ENCODE results near the gene OCLN. TPM values are rescaled to one million over a fixed set of nuclear protein-coding genes. Genes with fewer than 3 reads are reported as not detected.

OCLN gene, protein sequence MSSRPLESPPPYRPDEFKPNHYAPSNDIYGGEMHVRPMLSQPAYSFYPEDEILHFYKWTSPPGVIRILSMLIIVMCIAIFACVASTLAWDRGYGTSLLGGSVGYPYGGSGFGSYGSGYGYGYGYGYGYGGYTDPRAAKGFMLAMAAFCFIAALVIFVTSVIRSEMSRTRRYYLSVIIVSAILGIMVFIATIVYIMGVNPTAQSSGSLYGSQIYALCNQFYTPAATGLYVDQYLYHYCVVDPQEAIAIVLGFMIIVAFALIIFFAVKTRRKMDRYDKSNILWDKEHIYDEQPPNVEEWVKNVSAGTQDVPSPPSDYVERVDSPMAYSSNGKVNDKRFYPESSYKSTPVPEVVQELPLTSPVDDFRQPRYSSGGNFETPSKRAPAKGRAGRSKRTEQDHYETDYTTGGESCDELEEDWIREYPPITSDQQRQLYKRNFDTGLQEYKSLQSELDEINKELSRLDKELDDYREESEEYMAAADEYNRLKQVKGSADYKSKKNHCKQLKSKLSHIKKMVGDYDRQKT
- total RNA-seq: 119 and 140 TPM in 2 replicates
- 49.6 and 72.7 TPM in 2 replicates for polyA plus RNA-seq

DNA sequence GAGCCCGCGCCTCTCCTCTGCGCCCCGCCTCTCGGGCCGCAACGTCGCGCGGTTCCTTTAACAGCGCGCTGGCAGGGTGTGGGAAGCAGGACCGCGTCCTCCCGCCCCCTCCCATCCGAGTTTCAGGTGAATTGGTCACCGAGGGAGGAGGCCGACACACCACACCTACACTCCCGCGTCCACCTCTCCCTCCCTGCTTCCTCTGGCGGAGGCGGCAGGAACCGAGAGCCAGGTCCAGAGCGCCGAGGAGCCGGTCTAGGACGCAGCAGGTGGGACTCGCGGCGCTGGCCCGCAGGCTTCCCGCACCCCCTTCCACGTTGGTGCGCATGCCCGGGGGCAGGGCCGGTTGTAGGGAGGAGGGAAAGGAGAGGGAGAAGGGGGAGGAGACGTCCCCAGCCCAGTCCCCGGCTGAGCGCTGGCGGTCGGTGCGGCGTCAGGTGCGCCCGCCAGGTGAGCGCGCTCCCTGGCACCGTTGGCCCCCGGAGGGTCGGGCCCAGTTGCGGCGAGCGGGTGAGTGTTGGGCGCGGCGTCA lies at the start of gene OCLN:
TSS of gene OCLN (plus strand) at position 400 of the 532 bp plus-strand sequence. CDS start 11,455 bp downstream, outside the sequence.
- TF ChIP-seq EZH2 (IDR thresholded peaks at IDR 0.05; ENCODE audit: borderline replicate concordance) (no peak), EZH2phosphoT487 (IDR thresholded peaks at IDR 0.05; ENCODE audit: low read depth, severe bottlenecking, unreplicated experiment) (no peak)
- TF ChIP-seq, protein P1, sequence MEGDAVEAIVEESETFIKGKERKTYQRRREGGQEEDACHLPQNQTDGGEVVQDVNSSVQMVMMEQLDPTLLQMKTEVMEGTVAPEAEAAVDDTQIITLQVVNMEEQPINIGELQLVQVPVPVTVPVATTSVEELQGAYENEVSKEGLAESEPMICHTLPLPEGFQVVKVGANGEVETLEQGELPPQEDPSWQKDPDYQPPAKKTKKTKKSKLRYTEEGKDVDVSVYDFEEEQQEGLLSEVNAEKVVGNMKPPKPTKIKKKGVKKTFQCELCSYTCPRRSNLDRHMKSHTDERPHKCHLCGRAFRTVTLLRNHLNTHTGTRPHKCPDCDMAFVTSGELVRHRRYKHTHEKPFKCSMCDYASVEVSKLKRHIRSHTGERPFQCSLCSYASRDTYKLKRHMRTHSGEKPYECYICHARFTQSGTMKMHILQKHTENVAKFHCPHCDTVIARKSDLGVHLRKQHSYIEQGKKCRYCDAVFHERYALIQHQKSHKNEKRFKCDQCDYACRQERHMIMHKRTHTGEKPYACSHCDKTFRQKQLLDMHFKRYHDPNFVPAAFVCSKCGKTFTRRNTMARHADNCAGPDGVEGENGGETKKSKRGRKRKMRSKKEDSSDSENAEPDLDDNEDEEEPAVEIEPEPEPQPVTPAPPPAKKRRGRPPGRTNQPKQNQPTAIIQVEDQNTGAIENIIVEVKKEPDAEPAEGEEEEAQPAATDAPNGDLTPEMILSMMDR (IDR thresholded peaks at IDR 0.05; ENCODE audit: poor library complexity): no peak
- Histone ChIP-seq H3K4me1 (ENCODE audit: insufficient read depth) (no peaks in the 10 kb centered on the region), H3K36me3 (replicated peaks; ENCODE audit: insufficient read depth, low read depth) (no peaks in the 10 kb centered on the region), H4K20me1 (ENCODE audit: insufficient read depth, poor library complexity, severe bottlenecking) (no peaks in the 10 kb centered on the region), H3K4me3 (peak within 1 kb of the TSS; percentile 77), H3K4me2 (peak within 1 kb of the TSS; percentile 93), H3K27me3 (peaks cover 4% of the 10 kb centered on the region), H3K27ac (peak within 1 kb of the TSS; percentile 100), H3K79me2 (peaks cover 47% of the 10 kb centered on the region), H2AFZ (peak within 1 kb of the TSS; percentile 43), H3K9me3 (ENCODE audit: low read depth) (no peaks in the 10 kb centered on the region), H3K9me2 (replicated peaks; ENCODE audit: insufficient read depth) (no peaks in the 10 kb centered on the region)
- WGBS (ENCODE audit: low lambda C conversion rate, missing lambda C conversion rate): 4% methylated on average over 35 of the region's 56 CpGs
- peak; percentile 90 for DNase-seq (ENCODE audit: low spot score)

DNA sequence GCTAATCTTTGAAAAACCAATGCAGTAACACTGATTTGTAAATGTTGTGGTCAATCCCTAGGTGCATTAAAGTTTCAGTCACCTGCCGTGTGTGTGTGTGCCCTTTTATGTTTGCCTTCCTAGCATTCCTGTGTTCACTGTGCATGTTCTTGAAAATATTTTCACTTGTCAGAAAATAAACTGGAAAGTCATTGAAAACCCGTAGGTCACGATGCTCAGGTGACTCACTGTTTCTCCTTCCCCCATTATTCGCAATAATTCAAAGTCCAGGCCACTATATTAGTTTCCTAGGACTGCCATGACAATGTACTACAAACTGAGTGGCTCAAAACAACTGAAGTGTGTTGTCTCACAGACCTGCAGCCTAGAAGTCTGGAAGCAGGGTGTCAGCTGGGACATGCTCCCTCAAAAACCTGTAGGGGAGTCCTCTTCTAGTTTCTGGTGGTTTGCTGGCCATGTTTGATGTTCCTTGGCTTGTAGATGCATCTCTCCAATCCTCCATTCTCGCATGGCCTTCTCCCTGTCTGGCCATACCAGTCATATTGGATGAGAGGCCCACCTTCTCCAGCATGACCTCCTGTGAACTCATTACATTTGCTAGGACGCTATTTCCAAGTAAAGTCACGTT lies 48.3 kb upstream of the OCLN start:
- TF ChIP-seq, protein P1 (IDR thresholded peaks at IDR 0.05; ENCODE audit: poor library complexity): no peak
- TF ChIP-seq EZH2 (IDR thresholded peaks at IDR 0.05; ENCODE audit: borderline replicate concordance) (no peak), EZH2phosphoT487 (IDR thresholded peaks at IDR 0.05; ENCODE audit: low read depth, severe bottlenecking, unreplicated experiment) (no peak)
- Histone ChIP-seq H3K4me1 (ENCODE audit: insufficient read depth) (peaks cover 19% of the 10 kb centered on the region), H3K4me3 (no peak overlapping the region), H3K79me2 (no peaks in the 10 kb centered on the region), H3K9me2 (replicated peaks; ENCODE audit: insufficient read depth) (no peaks in the 10 kb centered on the region), H2AFZ (no peak overlapping the region), H3K4me2 (peak overlapping the region; percentile 31), H3K27me3 (no peaks in the 10 kb centered on the region), H3K9me3 (ENCODE audit: low read depth) (no peaks in the 10 kb centered on the region), H4K20me1 (ENCODE audit: insufficient read depth, poor library complexity, severe bottlenecking) (no peaks in the 10 kb centered on the region), H3K27ac (peak overlapping the region; percentile 96), H3K36me3 (replicated peaks; ENCODE audit: insufficient read depth, low read depth) (no peaks in the 10 kb centered on the region)
- 64% methylated on average over 7 of the region's 7 CpGs for WGBS (ENCODE audit: low lambda C conversion rate, missing lambda C conversion rate)
- peak; percentile 73 for DNase-seq (ENCODE audit: low spot score)

DNA sequence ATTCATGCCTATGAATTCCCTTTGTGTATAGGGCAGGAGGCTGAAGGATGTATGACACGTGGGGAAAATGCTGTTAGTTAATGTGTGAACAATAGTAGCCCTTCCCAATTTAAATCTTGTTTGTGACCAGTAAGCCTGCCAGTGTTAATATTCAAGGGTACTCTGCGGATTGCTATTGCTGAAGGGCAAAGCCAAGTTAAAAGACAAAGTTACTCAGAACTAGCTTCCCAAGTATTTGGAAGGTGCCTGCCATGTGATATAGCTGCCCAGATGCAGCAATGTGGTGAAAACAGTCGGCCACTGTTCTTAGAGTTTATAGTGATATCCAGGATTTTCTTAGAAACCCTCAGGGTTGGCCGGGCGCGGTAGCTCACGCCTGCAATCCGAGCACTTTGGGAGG lies 43.1 kb upstream of the OCLN start:
- H3K79me2 ChIP-seq: no peaks in the 10 kb centered on the region
- H4K20me1 ChIP-seq (ENCODE audit: insufficient read depth, poor library complexity, severe bottlenecking): no peaks in the 10 kb centered on the region
- H3K27ac ChIP-seq: peak overlapping the region; percentile 99
- no peaks in the 10 kb centered on the region for H3K9me3 ChIP-seq (ENCODE audit: low read depth)
- no peak for DNase-seq (ENCODE audit: low spot score)
- H3K4me3 ChIP-seq: no peak overlapping the region
- H3K36me3 ChIP-seq (replicated peaks; ENCODE audit: insufficient read depth, low read depth): no peaks in the 10 kb centered on the region
- WGBS (ENCODE audit: low lambda C conversion rate, missing lambda C conversion rate): 91% methylated on average over 8 of the region's 8 CpGs
- no peaks in the 10 kb centered on the region for H3K9me2 ChIP-seq (replicated peaks; ENCODE audit: insufficient read depth)
- no peaks in the 10 kb centered on the region for H3K27me3 ChIP-seq
- TF ChIP-seq, protein P1 (IDR thresholded peaks at IDR 0.05; ENCODE audit: poor library complexity): no peak
- TF ChIP-seq EZH2 (IDR thresholded peaks at IDR 0.05; ENCODE audit: borderline replicate concordance) (no peak), EZH2phosphoT487 (IDR thresholded peaks at IDR 0.05; ENCODE audit: low read depth, severe bottlenecking, unreplicated experiment) (no peak)
- H3K4me2 ChIP-seq: no peak overlapping the region
- H2AFZ ChIP-seq: no peak overlapping the region
- H3K4me1 ChIP-seq (ENCODE audit: insufficient read depth): peaks cover 37% of the 10 kb centered on the region
